Hepatic stellate cell (primary cell): ENCODE measurements around the gene PDE3B.
"Not testable (repeated sequence)": the region's sequence is repeated elsewhere in the genome, so short reads cannot be mapped to it uniquely, and the experiment has no call there.

Source experiments
- DNase-seq: peaks from one replicate; pipeline ENCODE4 v3.0.0; 2011; ENCODE audit warnings: low spot score

Gene PDE3B

GRCh38 chr11:14677146-14677545 lies 33.5 kb downstream of the PDE3B start:
- DNase-seq = no peak

GRCh38 chr11:14678350-14678749 lies 34.7 kb downstream of the PDE3B start:
- no peak for DNase-seq

GRCh38 chr11:14679662-14680061 lies 36.1 kb downstream of the PDE3B start:
- no peak for DNase-seq

GRCh38 chr11:14684234-14684915 lies 40.8 kb downstream of the PDE3B start:
- not testable (repeated sequence) for DNase-seq

GRCh38 chr11:14687456-14687855 lies 43.9 kb downstream of the PDE3B start:
- DNase-seq = no peak

- no peak for DNase-seq
These were observed 44.5 kb downstream of the PDE3B start for GRCh38 chr11:14687943-14688627.

- not testable (repeated sequence) for DNase-seq
These were observed 52.1 kb downstream of the PDE3B start for GRCh38 chr11:14695656-14696055.

GRCh38 chr11:14698771-14699170 lies 55.2 kb downstream of the PDE3B start:
- no peak for DNase-seq

GRCh38 chr11:14700593-14700992 lies 57.0 kb downstream of the PDE3B start:
- DNase-seq = no peak

- DNase-seq = no peak
These were observed 59.2 kb downstream of the PDE3B start for GRCh38 chr11:14702760-14703159.

GRCh38 chr11:14703731-14704130 lies 60.1 kb downstream of the PDE3B start:
- no peak for DNase-seq

GRCh38 chr11:14705067-14705466 lies 61.5 kb downstream of the PDE3B start:
- DNase-seq = no peak

GRCh38 chr11:14713496-14714244 lies 70.1 kb downstream of the PDE3B start:
- no peak for DNase-seq

- DNase-seq = not testable (repeated sequence)
These were observed 72.1 kb downstream of the PDE3B start for GRCh38 chr11:14715669-14716068.

GRCh38 chr11:14722496-14722895 lies 78.9 kb downstream of the PDE3B start:
- no peak for DNase-seq

- no peak for DNase-seq
These were observed 81.5 kb downstream of the PDE3B start for GRCh38 chr11:14725150-14725549.

GRCh38 chr11:14727215-14727614 lies 83.6 kb downstream of the PDE3B start:
- DNase-seq = no peak

- no peak for DNase-seq
These were observed 84.1 kb downstream of the PDE3B start for GRCh38 chr11:14727746-14728145.

- not testable (repeated sequence) for DNase-seq
These were observed 96.9 kb downstream of the PDE3B start for GRCh38 chr11:14740539-14740938.

GRCh38 chr11:14741195-14741594 lies 97.6 kb downstream of the PDE3B start:
- DNase-seq = no peak

- DNase-seq = no peak
These were observed 99.4 kb downstream of the PDE3B start for GRCh38 chr11:14742849-14743559.

GRCh38 chr11:14743667-14744066 lies 100.1 kb downstream of the PDE3B start:
- DNase-seq = not testable (repeated sequence)
